IMR-90 (cell line): Measurements from ENCODE around the gene NUP153. TPM values are rescaled to one million over a fixed set of nuclear protein-coding genes. Genes with fewer than 3 reads are reported as not detected.

ENCODE experiments used
- ATAC-seq: fragments of 200-7000 bp; cut with Tn5 transposase; 2 replicates; pipeline ENCODE4 v1.9.1; 2020; ENCODE audit warnings: low read depth, mild to moderate bottlenecking, moderate library complexity
- BruUV-seq: library from RNA; stranded (reverse); fragments of 400-500 nt; replicated peaks from 2 replicates; lab custom pipeline; 2021; lab: Mats Ljungman, UMichigan
- CTCF ChIA-PET: fragments of 300-600 bp; formaldehyde crosslinking; extraction: SDS; loops from one replicate; lab custom pipeline; 2021; ENCODE audit warnings: antibody characterized with exemption; lab: Yijun Ruan, JAX
- POLR2A ChIA-PET: fragments of 300-600 bp; sonication (Branson Sonifier 250); formaldehyde crosslinking; loops from one replicate; lab custom pipeline; 2022; ENCODE audit warnings: antibody characterized with exemption; ENCODE audit not compliant: unreplicated experiment; lab: Charles Lee
- DNase-seq: peaks from one replicate; pipeline ENCODE4 v3.0.0; 2013
- H2AFZ ChIP-seq: replicated peaks from 2 replicates; pipeline ENCODE3; 2013; ENCODE audit warnings: low read length, mild to moderate bottlenecking; ENCODE audit not compliant: poor library complexity
- H2AK5ac ChIP-seq: 2 replicates; pipeline ENCODE4 v1.6.1; 2013; ENCODE audit warnings: low read depth, low read length, inconsistent platforms
- H2AK9ac ChIP-seq: replicated peaks from 2 replicates; pipeline ENCODE3; 2013; ENCODE audit warnings: mild to moderate bottlenecking, low read depth, low read length, moderate library complexity; ENCODE audit not compliant: poor library complexity
- H2BK120ac ChIP-seq: 2 replicates; pipeline ENCODE4 v1.6.1; 2013; ENCODE audit warnings: low read depth, low read length, inconsistent platforms
- H2BK15ac ChIP-seq: 3 replicates; pipeline ENCODE4 v1.6.1; 2013; ENCODE audit warnings: low read depth, low read length, inconsistent platforms
- H2BK20ac ChIP-seq: 2 replicates; pipeline ENCODE4 v1.6.1; 2013; ENCODE audit warnings: low read depth, mild to moderate bottlenecking, inconsistent platforms, low read length, moderate library complexity
- H2BK5ac ChIP-seq: 2 replicates; pipeline ENCODE4 v1.6.1; 2013; ENCODE audit warnings: mild to moderate bottlenecking, low read depth, low read length, inconsistent platforms; ENCODE audit not compliant: poor library complexity, severe bottlenecking
- H3K14ac ChIP-seq: replicated peaks from 2 replicates; pipeline ENCODE4 v1.6.1; 2013; ENCODE audit warnings: low read depth, low read length, inconsistent platforms
- H3K18ac ChIP-seq: 2 replicates; pipeline ENCODE4 v1.6.1; 2013; ENCODE audit warnings: low read depth, low read length, control low read depth
- H3K23ac ChIP-seq: 2 replicates; pipeline ENCODE4 v1.6.1; 2013; ENCODE audit warnings: low read depth, low read length, inconsistent platforms
- H3K27ac ChIP-seq: 2 replicates; pipeline ENCODE4 v1.5.1; 2013; ENCODE audit warnings: mild to moderate bottlenecking, control low read depth, low read length; ENCODE audit not compliant: insufficient read depth
- H3K27me3 ChIP-seq: 2 replicates; pipeline ENCODE4 v1.6.1; 2013; ENCODE audit warnings: low read length; ENCODE audit not compliant: control insufficient read depth, insufficient read depth
- H3K36me3 ChIP-seq: 2 replicates; pipeline ENCODE4 v1.6.1; 2013; ENCODE audit warnings: low read length, mixed read lengths; ENCODE audit not compliant: control insufficient read depth, insufficient read depth
- H3K4ac ChIP-seq: 2 replicates; pipeline ENCODE4 v1.6.1; 2013; ENCODE audit warnings: low read depth, low read length, inconsistent platforms
- H3K4me1 ChIP-seq: 2 replicates; pipeline ENCODE4 v1.6.1; 2013; ENCODE audit warnings: low read length, mixed read lengths; ENCODE audit not compliant: control insufficient read depth, insufficient read depth
- H3K4me2 ChIP-seq: 2 replicates; pipeline ENCODE4 v1.6.1; 2013; ENCODE audit warnings: low read depth, mild to moderate bottlenecking, control low read depth, low read length, moderate library complexity
- H3K4me3 ChIP-seq: 2 replicates; pipeline ENCODE4 v1.5.1; 2013; ENCODE audit warnings: low read depth, mild to moderate bottlenecking, control low read depth, low read length, moderate library complexity; ENCODE audit not compliant: insufficient read depth
- H3K56ac ChIP-seq: 2 replicates; pipeline ENCODE4 v1.6.1; 2013; ENCODE audit warnings: low read length, inconsistent platforms; ENCODE audit not compliant: insufficient read depth; ENCODE audit errors: extremely low read depth
- H3K79me1 ChIP-seq, 2 experiments: 2 replicates each; pipeline ENCODE4 v1.6.1; 2013; ENCODE audit warnings: low read length in 2 of 2, inconsistent platforms in 1 of 2, low read depth in 1 of 2
- H3K9ac ChIP-seq: 2 replicates; pipeline ENCODE4 v1.6.1; 2013; ENCODE audit warnings: low read depth, low read length, control low read depth
- H3K9me1 ChIP-seq: 2 replicates; pipeline ENCODE4 v1.6.1; 2013; ENCODE audit warnings: low read length, inconsistent platforms; ENCODE audit not compliant: insufficient read depth
- H3K9me3 ChIP-seq: 2 replicates; pipeline ENCODE4 v1.6.1; 2013; ENCODE audit warnings: low read length; ENCODE audit not compliant: control insufficient read depth, insufficient read depth
- H4K20me1 ChIP-seq: 2 replicates; pipeline ENCODE4 v1.6.1; 2013; ENCODE audit warnings: low read length, inconsistent platforms; ENCODE audit not compliant: insufficient read depth
- H4K5ac ChIP-seq: 2 replicates; pipeline ENCODE4 v1.6.1; 2013; ENCODE audit warnings: mild to moderate bottlenecking, low read depth, low read length, control low read depth
- H4K8ac ChIP-seq, 2 experiments: 2 replicates each; pipeline ENCODE4 v1.6.1; 2013; ENCODE audit warnings: low read depth in 2 of 2, low read length in 2 of 2, control low read depth in 1 of 2, inconsistent platforms in 1 of 2
- H4K91ac ChIP-seq: 2 replicates; pipeline ENCODE4 v1.6.1; 2013; ENCODE audit warnings: low read depth, low read length, inconsistent platforms; ENCODE audit not compliant: insufficient read depth
- FOS ChIP-seq: fragments of 150-350 bp; IDR thresholded peaks from 2 replicates; pipeline ENCODE4 v1.6.1; 2016; ENCODE audit warnings: low read depth, low read length
- MAFK ChIP-seq: IDR thresholded peaks from 2 replicates; pipeline ENCODE4 v1.6.1; 2012; ENCODE audit warnings: low read depth, low read length, improper control_type of control experiment
- NFE2L2 ChIP-seq: fragments of 150-350 bp; IDR thresholded peaks from 2 replicates; pipeline ENCODE4 v1.6.1; 2016; ENCODE audit warnings: low read depth, mild to moderate bottlenecking, low read length
- WGBS, 2 experiments: methylation state at CpG; one replicate each; pipeline versions ENCODE4 v1.1.5 to v1.1.7; 2013; ENCODE audit warnings: missing lambda C conversion rate in 2 of 2; ENCODE audit not compliant: insufficient read length in 1 of 2; ENCODE audit errors: extremely low coverage in 2 of 2; 5-methylcytosine and 5-hydroxymethylcytosine counted together
- dilution Hi-C: fragments of 300-500 bp; cut with HindIII; formaldehyde crosslinking; loops from one replicate; pipeline ENCODE4 v1.14.3; 2018; ENCODE audit warnings: low sequenced_read_pairs; ENCODE audit not compliant: unreplicated experiment
- in situ Hi-C: fragments of 300-500 bp; cut with MboI; formaldehyde crosslinking; loops from 3 replicates; pipeline ENCODE4 v1.14.3; 2019; ENCODE audit warnings: low sequenced_read_pairs, inconsistent platforms, mixed read lengths
- intact Hi-C: fragments of 100-400 bp; cut with micrococcal nuclease; formaldehyde crosslinking; loops from 2 replicates; pipeline ENCODE4 v1.10.0; 2022
- polyA plus RNA-seq, 3 experiments: library from polyadenylated mRNA; depleted of rRNA; stranded (reverse); fragments of >200 nt; gene quantifications; 2 replicates each; pipeline ENCODE4 v1.2.3, GENCODE V29; 2012; ENCODE audit warnings: low replicate concordance in 1 of 3
- total RNA-seq: library from RNA; depleted of rRNA; stranded (reverse); fragments of >200 nt; gene quantifications from 2 replicates; pipeline ENCODE4 v1.2.3, GENCODE V29; 2012

NUP153 gene
- total and polyA plus RNA-seq, 2 of the 4 experiments (the other 2 are of a cell fraction), result 17.2 to 39.4 TPM

GRCh38 chr6:17724341-17724740, 17.6 kb upstream of the NUP153 start:
- Histone ChIP-seq H3K36me3 (no peaks in the 10 kb centered on the region), H3K4me3 (no peak overlapping the region), H4K8ac (no peak overlapping the region), H3K23ac (no peak overlapping the region), H3K9me1 (no peaks in the 10 kb centered on the region), H3K27me3 (no peaks in the 10 kb centered on the region), H2BK20ac (no peak overlapping the region), H2AFZ (no peak overlapping the region), H4K5ac (no peak overlapping the region), H3K9ac (no peak overlapping the region), H3K79me1 (no peaks in the 10 kb centered on the region), H4K91ac (no peak overlapping the region), H2AK9ac (no peak overlapping the region), H2AK5ac (no peak overlapping the region), H3K56ac (no peak overlapping the region), H3K4me2 (no peak overlapping the region), H3K27ac (no peak overlapping the region), H4K20me1 (no peaks in the 10 kb centered on the region), H2BK120ac (no peak overlapping the region), H3K18ac (no peak overlapping the region), H3K4me1 (peaks cover 4% of the 10 kb centered on the region), H3K14ac (no peak overlapping the region), H2BK5ac (no peak overlapping the region), H3K9me3 (no peaks in the 10 kb centered on the region), H2BK15ac (no peak overlapping the region), H3K4ac (no peak overlapping the region)
- DNase-seq (peak; percentile 67), ATAC-seq (peak; percentile 48; the same call in 1 of the 2 replicates)
- ChIA-PET POLR2A (no interaction called here), CTCF (no interaction called here)
- TF ChIP-seq NFE2L2, result no peak
- peak; percentile 84 for TF ChIP-seq MAFK
- no peak for TF ChIP-seq FOS
- no CpG with 5 or more reads among the region's 3 CpGs for WGBS, 2 experiments
- intact Hi-C loops (no loop called here), in situ Hi-C loops (no loop called here), dilution Hi-C loops (no loop called here)
- no TSS peak for BruUV-seq
